Measurements from ENCODE around the gene E2F7. TPM values are rescaled to one million over a fixed set of nuclear protein-coding genes. Genes with fewer than 3 reads are reported as not detected.

The E2F7 gene
- total and polyA plus RNA-seq, 2 of the 13 experiments (the other 11 are each of a cell fraction or from before 2014, with no cell fraction given), result 1.7 to 7.3 TPM

- no TSS peak for BruUV-seq (replicated peaks)
- ChIA-PET POLR2A (no interaction called here), CTCF (ENCODE audit: low intra/inter-chr PET ratio, low total read pairs) (no interaction called here)
- no peaks in the 10 kb centered on the region for H3K79me2 ChIP-seq (ENCODE audit: insufficient read depth, low read length)
- H3K27ac ChIP-seq (ENCODE audit: extremely low read length, insufficient read depth, low read length), result no peak overlapping the region
- H3K4me3 ChIP-seq (replicated peaks in 1 of 3; ENCODE audit: insufficient read depth in 1 of 3, low read depth in 2 of 3, low read length in 3 of 3), result no peak overlapping the region
- ATAC-seq, result no peak
- no peak overlapping the region for H3K4me2 ChIP-seq (ENCODE audit: low read depth, low read length)
- H3K4me1 ChIP-seq (ENCODE audit: insufficient read depth, low read length), result no peaks in the 10 kb centered on the region
- peaks cover 8 to 35% of the 10 kb centered on the region in 2 experiments; a peak in 4 of 5 replicates for H3K36me3 ChIP-seq (replicated peaks in 1 of 2; ENCODE audit: control insufficient read depth in 1 of 2, insufficient read depth in 2 of 2, low read length in 2 of 2)
- intact Hi-C loops (cut with micrococcal nuclease; ENCODE audit: unreplicated experiment), result no loop called here
- DNase-seq (ENCODE audit: low spot score), result no peak
- no peaks in the 10 kb centered on the region for H3K9me3 ChIP-seq (ENCODE audit: low read length)
- 90% methylated on average over 6 of the region's 6 CpGs for WGBS (ENCODE audit: low lambda C conversion rate)
- in situ Hi-C loops (cut with HindIII; ENCODE audit: extremely low pct_ligation_motif_present, low pct_unique_long_range_greater_than_20kb), result no loop called here
- H2AFZ ChIP-seq (ENCODE audit: low read length), result no peak overlapping the region
- FAIRE-seq, result no peak
- no peaks in the 10 kb centered on the region for H3K27me3 ChIP-seq (ENCODE audit: control insufficient read depth in 1 of 2, insufficient read depth in 2 of 2, low read length in 2 of 2)
- no peaks in the 10 kb centered on the region for H4K20me1 ChIP-seq (ENCODE audit: insufficient read depth, low read length)
- no peak overlapping the region for H3K9ac ChIP-seq (ENCODE audit: insufficient read depth, low read depth, low read length)
- no peak for TF ChIP-seq ZNF232 (CRISPR knock-in tag; IDR thresholded peaks at IDR 0.05; ENCODE audit: borderline replicate concordance)
- no peak for TF ChIP-seq ZNF512 (CRISPR knock-in tag; IDR thresholded peaks at IDR 0.05)
- TF ChIP-seq ZFP37 (CRISPR knock-in tag; IDR thresholded peaks at IDR 0.05; ENCODE audit: borderline replicate concordance), result no peak
- TF ChIP-seq EZH2 (conservative IDR thresholded peaks at IDR 0.05; ENCODE audit: low read depth, low read length), result no peak
- no peak for TF ChIP-seq MTA1 (CRISPR knock-in tag; IDR thresholded peaks at IDR 0.05; ENCODE audit: borderline replicate concordance)
- TF ChIP-seq ZNF274 (CRISPR knock-in tag; IDR thresholded peaks at IDR 0.05), result no peak
- no peak for TF ChIP-seq ZBTB7B (CRISPR knock-in tag; IDR thresholded peaks at IDR 0.05)
- TF ChIP-seq ZNF317 (CRISPR knock-in tag; IDR thresholded peaks at IDR 0.05), result no peak
- TF ChIP-seq ZNF569 (CRISPR knock-in tag; IDR thresholded peaks at IDR 0.05; ENCODE audit: borderline replicate concordance), result no peak
- TF ChIP-seq ZNF777 (CRISPR knock-in tag; IDR thresholded peaks at IDR 0.05), result no peak
- TF ChIP-seq IRF2 (CRISPR knock-in tag; IDR thresholded peaks at IDR 0.05), result no peak
- no peak for TF ChIP-seq SAP130 (CRISPR knock-in tag; IDR thresholded peaks at IDR 0.05; ENCODE audit: low read depth)
- no peak for TF ChIP-seq FOXK1 (CRISPR knock-in tag; IDR thresholded peaks at IDR 0.05; ENCODE audit: borderline replicate concordance, low read depth)
- no peak for TF ChIP-seq E2F5 (CRISPR knock-in tag; conservative IDR thresholded peaks at IDR 0.05)
Observed at GRCh38 chr12:77047341-77048109, 17.8 kb downstream of the E2F7 start.
